Measurements from ENCODE around the gene GNAI2.
"Not testable (repeated sequence)": the region's sequence is repeated elsewhere in the genome, so short reads cannot be mapped to it uniquely, and the experiment has no call there.

The GNAI2 gene

DNA sequence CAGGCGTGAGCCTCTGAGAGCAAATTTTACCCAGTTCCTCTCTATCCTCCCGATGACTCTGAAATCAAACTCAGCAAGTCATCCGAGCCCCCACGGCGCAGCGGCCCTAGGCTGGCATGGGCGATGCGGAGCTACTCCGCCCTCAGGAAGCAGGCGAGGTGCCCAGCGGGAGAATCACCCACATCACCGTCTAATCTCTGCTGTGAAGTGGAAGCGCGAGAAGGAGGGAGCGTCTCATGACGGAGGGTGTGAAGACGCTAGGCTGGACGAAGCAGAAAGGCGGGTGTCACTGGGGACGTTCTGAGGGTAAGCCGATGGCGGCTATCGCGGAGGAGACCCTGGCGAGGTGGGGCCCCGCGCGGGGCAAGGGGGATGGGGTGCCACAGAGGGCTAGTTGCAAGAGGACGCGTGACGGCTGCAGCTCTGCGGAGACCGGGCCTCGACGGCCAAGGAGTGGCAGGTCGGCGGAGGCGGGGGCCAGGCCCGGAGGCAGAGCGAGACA, 9.1 kb upstream of the GNAI2 start:
- no peak for DNase-seq (ENCODE audit: low read depth in 2 of 2)

DNA sequence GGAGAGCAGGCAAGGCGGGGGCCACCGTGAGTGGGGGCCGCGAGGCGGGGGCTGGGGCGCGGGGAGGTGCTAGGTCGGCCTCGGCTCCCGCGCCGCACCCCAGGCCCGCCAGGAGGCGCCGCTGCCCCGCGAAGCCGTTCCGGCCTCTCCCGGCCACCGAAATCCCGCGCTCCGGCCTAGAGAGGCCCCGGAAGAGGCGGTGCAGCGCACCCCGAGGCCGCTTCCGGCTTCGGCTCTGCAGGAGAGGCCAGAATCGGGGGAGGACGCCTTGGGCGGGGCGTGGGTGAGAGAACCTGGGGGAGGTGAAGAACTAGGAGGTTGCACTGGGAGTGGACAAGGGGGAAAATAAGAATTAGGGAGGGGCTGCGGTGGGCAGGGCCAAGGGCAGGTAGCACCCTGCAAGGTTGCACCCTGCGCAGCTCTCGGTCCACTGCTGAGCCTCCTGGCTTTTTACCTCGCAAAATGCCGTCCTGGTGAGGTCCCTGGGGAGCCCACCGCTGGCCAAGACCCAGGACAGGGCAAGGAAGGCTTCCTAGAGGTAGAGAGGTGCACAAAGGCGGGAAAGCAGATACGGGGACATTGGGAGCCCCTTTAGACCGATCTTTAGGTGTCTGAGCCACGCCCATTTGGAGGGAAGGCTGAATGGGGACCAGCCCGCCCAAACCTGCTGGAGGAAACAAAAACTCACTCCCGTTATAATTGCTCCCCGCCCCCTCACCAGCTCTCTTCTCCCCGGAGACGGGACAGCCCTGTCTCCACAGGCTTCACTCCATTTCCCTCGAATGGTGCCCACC, 8.4 kb upstream of the GNAI2 start:
- peak; percentile 82 to 85 for DNase-seq (ENCODE audit: low read depth in 2 of 2)

DNA sequence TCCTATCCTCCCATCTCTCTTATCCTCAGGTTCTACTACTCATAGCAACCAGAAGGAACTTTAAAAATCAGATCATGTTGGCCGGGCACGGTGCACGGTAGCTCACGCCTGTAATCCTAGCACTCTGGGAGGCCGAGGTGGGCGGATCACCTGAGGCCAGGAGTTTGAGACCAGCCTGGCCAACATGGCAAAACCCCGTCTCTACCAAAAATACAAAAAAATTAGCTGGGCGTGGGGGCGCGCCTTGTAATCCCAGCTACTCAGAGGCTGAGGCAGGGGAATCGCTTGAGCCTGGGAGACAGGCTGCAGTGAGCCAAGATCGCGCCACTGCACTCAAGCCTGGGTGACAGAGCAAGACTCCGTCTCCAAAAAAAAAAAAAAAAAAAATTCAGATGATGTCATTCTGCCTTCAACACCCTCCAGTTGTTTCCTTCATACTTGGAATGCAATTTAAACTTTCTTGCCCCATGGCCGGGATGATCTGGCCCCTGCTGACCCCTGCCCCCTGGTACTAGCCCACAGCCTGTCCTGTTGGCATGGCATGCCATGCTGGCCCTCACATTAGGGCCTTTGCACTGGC, 7.7 kb upstream of the GNAI2 start:
- not testable (repeated sequence) for DNase-seq (ENCODE audit: low read depth in 2 of 2)

DNA sequence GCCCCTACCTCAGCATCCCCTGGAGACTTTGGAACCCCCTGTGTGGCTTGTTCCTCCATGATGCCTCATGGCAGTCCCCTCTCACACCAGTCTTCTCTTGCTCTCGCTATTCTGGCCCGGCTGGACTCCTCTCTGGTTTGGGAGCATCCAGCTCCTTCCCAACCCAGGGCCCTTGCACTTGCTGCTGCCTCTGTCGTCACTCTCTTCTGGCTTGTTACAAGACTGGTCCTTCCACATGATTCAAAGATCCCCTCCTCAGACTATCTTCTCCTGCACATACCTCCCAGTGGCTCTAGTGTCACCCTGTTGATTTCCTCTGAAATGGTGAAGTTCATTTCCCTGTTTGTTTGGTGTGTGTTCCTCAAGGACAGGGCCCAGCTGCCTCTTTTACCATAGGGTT, 6.5 kb upstream of the GNAI2 start:
- no peak for DNase-seq (ENCODE audit: low read depth in 2 of 2)

DNA sequence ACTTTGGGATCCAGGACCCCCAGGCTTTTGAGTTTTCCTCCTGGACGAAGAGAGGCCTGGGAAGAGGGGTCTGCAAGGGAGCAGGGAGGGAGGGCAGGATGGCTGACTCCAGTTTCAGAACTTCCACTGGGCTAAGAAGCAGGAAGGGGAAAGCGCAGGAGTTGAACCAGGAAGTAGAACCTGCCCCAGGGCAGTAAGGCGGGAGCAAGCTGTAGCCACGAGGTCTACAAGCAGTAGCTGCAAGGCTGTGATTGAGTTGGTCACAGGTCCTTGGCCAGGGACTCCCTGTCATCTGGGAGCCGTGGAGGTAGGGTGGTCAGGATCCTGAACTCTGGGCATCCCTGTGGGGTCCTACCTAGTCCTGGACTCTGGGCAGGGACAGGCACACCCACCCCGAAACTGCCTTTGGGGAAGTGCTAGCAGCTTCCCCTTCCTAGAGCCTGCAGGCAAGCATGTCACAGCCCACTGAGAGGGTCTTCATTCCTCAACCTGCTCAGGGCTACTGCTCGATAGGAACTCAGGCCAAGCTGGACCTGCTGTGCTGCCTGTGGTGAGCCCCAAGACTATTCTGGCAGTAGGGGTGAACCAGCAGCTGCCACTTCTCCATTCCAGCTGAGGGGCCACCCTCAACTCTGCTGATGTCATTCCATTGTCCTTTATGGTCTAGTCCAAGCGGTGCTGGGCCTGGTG, 5.8 kb upstream of the GNAI2 start:
- DNase-seq (ENCODE audit: low read depth in 2 of 2): no peak

DNA sequence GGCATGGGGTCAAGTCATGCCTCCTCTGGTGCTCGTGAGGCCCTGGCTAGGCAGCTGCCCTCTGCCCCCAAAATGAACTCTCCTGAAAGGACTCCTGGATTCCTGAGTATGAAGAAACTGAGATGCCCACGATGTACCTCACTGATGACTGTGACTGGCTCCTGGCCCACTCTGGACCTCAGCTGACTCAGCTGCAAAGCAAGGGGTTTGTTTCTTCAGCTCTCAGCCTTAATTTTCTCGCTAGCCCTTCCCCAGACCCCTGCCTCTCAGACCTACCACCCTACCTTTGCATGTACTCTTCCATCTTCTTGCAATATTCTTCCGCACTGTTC, 5.2 kb upstream of the GNAI2 start:
- DNase-seq (ENCODE audit: low read depth in 2 of 2): no peak

DNA sequence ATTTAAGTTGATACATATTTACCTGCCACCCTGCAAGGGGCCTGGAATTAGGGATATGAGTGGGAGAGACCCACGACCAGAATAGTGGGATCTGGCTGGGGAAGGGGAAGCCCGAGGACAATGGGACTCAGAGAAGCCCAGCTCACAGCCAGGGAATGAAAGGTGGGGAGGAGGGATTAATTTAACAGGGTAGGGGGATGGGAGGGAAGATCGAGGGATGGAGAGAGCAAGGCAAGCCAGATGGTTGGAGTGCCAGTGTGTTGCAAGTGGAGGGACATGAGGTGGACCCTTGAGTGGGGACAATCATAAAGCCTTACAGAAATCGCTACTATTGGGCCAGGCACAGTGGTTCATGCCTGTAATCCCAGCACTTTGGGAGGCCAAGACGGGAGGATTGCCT, 4.4 kb upstream of the GNAI2 start:
- no peak for DNase-seq (ENCODE audit: low read depth in 2 of 2)

DNA sequence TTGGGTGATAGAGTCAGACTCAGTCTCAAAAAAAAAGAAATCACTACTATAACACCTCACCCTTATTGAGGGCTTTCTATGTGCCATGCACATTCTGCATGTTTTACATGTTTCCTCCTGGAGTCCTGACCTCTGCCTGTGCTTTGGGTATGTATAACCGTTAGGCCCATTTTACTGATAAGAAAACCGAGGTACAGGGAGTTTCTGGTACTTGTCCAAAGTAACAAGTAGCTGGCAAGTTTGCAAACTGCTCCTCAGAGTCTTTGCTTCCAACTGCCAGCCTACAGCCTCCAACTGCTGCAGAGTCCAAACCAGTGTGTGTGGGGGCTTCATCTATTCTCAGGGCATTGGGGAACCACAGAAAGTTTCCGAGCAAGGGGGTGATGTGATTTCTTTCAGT, 3.7 kb upstream of the GNAI2 start:
- DNase-seq (ENCODE audit: low read depth in 2 of 2): no peak

DNA sequence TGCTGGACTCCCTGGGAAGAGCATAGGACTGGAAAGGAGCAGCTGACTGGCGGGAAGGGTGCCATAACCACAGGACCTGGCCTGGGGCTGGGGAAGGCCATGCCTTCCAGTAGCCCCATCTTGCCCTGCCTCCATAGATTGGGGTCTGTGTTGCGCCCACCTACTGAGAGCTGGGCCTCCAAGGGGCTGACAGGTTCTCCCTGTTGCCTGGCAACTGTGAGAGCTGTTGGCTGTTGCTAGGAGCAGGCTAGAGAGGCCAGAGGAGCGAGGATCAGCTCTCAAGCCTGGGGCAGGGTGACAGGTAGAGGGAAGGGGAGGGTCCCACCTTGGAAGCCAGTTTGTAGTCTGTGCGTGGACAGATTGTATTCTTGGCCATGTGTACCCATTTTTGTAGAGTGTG, 2.8 kb upstream of the GNAI2 start:
- no peak for DNase-seq (ENCODE audit: low read depth in 2 of 2)

DNA sequence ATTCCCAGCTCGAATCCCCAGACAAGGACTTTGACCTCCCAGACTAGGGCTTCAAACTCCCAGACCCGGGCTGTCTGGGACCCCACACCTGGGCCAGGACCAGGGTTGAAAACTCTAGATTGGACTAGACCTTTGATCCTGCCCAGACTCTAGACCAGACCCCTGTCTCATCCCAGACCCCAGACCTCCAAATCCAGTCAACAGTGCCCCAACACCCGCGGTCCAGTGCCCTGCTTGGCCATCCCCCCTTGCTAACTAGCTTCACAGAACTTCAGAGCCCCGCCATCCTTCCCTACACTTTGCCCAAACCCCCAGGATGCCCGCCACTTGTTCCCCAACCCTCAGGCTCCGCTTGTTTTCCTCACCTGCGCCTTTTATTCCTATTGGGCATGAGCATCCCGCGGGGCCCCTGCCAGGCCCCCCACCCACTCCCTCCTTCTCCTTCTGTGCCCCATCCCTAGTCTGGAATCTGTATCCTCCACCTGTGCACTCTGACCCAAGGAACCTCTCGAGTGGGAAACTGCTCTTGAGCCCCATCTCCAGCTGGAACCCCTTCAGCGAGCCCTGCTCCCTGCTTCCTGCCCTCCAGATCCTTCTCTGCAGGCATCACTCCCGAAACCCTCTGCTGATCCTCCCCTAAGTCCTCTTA, 604 bp downstream of the GNAI2 start:
- DNase-seq (ENCODE audit: low read depth in 2 of 2): no peak

DNA sequence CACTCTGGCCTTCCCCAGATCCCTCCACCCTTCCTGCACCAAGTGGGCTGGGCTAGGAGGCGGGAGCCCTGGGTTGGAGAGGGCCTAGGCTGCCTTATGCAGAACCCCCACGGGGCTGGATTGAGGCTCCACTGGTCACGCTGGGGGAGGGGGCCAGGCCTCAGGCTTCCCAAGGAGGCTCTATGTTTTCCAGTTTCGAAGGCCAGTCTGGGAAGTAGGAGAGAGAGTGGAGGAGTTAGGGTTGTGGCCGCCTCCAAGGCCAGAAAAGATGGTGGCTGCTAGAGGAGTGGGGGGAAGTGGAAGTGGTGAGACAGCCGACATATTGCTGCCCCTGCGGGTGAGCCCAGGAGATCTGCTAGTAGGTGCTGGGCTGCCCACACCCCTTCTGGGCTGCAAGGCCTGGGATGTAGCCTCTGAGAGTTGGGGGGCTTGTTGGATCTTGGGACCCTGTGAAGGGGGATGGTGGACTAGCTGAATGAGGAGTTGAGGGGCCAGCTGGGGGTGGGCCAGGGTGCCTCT, 1.2 kb downstream of the GNAI2 start:
- DNase-seq (ENCODE audit: low read depth in 2 of 2): no peak

DNA sequence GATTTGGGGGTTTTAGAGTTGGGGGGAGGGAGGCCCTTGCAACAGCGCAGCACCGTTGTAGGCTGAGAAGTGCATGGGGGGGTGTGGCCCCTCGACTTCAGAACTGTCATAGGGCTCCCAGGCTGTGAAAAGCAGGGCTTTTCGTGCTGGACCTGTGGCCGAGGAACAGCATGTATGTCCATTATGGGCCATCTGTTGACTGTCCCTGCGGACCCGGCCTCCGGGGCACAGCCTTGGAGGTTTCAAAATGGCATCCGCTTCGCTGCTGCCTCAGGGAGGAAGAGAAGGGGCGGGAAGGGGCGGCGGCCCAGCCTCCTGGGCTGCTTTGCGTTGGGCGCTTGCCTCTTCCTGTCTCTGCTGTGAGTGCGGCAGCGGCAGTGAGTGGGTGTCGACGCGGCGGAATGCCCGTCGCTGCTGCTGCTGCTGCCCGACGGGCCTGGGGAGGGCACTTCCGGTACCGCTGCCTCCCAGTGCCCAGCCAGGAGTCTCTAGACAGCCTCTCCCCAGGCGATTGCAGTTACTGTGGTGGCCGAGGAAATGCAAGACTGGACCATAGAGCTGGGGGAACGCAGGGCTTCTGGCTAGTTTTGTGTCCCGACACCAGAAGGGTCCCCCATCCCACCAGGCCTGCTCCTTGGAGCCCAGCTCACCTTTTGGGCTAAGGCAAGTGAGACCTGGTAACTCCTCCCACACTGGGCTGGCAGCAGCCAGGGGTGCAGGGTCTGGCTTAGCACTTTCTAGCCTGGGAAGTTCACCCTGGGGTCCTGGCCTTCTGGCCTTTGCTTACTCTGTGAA, 1.9 kb downstream of the GNAI2 start:
- DNase-seq (ENCODE audit: low read depth in 2 of 2): peak; percentile 75 to 83

DNA sequence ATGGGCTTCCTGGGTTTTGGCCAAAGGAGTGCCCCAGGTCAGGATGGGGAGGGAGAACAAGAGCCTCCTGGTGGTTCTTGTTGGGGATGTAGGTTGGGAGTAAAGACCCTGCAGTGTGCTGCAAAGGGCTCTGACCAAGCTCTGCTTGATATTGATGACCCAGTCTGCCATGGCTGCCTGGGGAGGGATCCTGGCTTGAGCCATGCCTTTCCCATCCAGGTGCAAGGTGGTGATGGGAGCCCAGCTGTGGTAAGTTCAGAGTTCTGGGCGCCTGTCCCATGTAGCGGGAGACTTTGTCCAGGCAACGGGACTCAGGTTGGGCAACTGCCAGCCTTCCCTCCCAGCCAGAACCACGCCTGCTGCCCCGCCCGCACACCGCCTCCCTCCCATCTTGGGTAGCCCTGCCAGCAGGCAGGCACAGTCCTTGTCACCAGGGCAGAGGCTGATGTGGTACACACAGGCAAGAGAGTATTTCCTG, 2.6 kb downstream of the GNAI2 start:
- no peak for DNase-seq (ENCODE audit: low read depth in 2 of 2)

DNA sequence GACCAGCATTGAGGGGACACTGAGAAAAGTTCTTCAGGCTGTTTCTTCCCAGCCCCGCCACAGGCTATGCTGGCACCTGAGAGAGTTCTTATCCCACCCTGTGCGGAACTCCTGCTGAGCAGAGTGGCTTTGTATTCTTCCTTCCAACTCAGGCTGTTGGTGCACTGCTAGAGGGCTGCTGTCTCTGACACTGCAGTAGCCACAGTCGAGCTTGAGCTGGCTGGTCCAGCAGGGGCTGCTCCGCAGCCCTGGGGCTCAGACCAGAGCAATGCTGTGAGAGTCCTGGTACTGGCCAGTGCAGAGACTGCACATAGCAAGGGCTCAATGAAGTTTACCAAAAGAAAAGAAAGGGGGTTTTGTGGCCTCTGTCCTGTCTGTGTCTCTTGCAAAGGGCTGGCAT, 3.6 kb downstream of the GNAI2 start:
- no peak for DNase-seq (ENCODE audit: low read depth in 2 of 2)

DNA sequence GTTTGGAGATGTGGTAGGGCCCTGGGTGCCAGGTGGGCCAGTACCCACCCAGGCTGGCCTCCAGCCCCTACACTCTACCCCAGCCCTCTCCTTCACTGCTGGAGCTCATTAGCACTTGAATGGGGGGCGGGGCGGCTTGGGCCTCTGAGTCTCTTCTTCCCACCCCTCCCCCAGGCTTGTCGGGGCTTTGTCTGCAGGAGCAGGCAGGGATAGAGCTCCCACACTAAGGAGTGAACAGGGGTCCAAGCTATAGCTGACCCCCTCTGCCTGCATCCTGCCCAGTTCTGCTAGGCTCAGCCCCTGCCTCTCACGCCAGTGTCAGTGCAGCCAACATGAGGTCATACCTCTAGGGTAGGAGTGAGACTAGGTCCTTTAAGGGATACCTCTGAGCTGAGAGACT, 5.2 kb downstream of the GNAI2 start:
- DNase-seq (ENCODE audit: low read depth in 2 of 2): no peak

DNA sequence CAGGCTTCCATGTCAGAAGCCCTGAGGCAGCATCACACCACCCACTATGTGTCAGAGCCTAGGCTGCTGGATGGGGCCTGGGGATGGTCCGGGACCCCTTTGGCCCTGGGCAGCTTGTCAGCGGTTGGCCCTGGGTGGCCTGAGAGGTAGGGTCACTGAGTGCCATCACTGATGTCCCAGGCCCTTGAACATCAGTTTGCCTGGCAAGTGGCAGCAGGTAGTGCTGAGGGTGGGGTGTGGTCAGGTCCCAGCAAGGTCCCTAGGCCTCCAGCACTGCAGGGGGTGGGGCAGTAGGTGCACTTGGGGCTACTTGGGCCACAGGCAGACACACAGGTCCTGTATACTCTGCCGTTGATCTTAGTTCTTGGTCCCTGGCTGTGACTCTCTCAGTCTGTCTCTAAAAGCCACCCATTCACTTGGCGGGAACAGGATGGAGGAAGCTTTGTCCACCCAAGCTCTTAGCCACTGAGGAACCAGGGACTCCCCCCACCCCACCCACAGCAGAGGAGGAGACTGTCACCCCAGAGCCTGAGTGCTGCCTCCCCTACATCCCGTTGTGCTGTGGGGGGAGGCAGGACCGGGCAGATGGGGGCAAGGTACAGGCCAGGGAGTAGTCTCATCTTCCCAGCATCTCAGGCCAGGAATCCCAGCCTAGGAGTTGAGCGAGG, 5.8 kb downstream of the GNAI2 start:
- no peak for DNase-seq (ENCODE audit: low read depth in 2 of 2)

DNA sequence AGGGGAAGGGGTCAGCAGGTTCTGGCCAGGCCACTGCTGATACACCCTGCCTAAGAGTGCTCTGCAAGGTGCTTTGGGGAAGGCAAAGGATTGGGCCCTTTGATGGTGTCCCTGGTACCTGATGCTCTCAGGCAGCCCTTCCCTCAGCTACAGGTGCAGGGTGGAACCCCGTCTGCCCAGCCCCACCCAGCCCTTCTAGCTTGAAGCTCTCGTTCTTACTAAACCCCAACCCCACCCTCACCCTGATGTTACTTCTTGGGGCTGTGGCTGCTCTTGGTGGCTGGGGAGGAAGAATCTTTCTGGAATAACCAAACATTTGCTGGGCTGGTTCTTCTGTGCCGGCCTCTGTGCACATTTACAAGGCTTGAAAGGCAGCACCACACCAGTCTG, 6.4 kb downstream of the GNAI2 start:
- no peak for DNase-seq (ENCODE audit: low read depth in 2 of 2)

DNA sequence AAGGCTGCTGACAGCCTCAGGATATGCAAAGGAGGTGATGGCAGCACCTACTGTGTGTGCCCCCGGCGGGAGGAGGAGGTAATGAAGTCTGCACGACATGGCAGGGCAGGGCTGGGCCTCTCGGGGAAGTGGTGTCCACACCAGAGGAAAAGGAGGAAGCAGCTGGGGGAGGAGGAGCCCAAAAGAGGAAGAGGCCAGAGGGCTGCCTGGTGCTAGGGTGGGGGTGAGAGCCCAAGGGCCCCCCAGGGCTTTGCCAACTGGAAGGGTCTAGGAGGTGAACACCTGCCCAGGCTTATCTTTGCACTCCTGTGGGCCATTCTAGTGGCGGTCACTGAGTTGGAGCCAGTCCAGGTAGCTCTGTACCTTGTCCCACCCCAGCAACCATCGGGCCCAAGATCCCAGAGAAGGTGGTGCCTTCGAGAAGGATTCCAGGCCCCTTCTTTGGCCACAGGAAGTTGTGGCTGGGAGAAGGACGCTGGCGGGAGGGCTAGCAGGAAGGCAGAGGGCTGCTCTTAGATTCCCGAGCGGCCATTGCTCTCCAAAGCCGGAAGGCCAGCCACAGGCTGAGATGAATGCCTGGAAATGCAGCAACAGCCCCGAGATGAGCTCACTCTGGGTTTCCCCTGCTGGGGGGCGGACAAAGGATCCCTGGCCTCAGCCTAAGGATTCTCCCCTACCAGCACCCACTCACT, 7.0 kb downstream of the GNAI2 start:
- no peak for DNase-seq (ENCODE audit: low read depth in 2 of 2)

DNA sequence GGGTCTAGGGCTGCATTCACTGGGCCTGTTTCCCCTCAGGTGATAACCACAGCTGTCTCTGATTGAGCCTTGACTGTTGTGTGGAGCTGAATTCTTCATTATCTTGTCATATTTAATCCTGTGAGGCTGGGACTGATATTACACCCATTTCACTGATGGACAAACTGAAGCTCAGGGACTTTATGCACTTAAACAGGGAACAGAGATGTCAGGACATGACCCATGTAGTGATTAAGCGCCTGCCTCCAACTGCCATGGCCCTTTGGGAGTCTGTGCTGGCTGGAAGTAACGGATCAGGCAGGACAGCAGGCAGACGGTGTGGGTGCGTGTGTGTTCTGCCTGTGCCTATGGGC, 7.5 kb downstream of the GNAI2 start:
- DNase-seq (ENCODE audit: low read depth in 2 of 2): no peak

DNA sequence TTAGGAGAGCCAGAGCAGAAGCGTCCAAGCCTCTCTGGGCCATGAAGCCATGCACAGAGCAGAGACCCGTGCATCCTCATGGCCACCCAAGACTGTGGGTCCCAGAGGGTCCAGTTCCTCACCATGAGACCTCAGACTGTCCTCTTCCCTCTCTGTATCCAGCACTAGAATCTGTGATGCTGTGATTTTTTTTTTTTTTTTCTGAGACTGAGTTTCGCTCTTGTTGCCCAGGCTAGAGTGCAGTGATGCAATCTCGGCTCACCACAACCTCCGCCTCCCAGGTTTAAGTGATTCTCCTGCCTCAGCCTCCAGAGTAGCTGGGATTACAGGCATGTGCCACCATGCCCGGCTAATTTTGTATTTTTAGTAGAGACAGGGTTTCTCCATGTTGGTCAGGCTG, 8.8 kb downstream of the GNAI2 start:
- not testable (repeated sequence) for DNase-seq (ENCODE audit: low read depth in 2 of 2)

Data from activated CD4-positive, alpha-beta T cell treated with anti-CD3 and anti-CD28 coated beads for 24 hours (primary cell).